D721Med (cell line): ENCODE results near the gene COL4A1.
"Not testable (repeated sequence)": the region's sequence is repeated elsewhere in the genome, so short reads cannot be mapped to it uniquely, and the experiment has no call there.

ENCODE experiments used
- DNase-seq: peaks from one replicate; pipeline ENCODE4 v3.0.0; 2011; ENCODE audit warnings: low spot score; ENCODE audit not compliant: insufficient read length
- FAIRE-seq: peaks from 2 replicates; lab custom pipeline; 2011; peaks lifted over from hg19 to GRCh38; lab: Jason Lieb, UNC
- CTCF ChIP-seq: IDR thresholded peaks from 2 replicates; pipeline ENCODE4 v1.5.1; 2012; ENCODE audit warnings: mild to moderate bottlenecking, control low read depth; ENCODE audit not compliant: insufficient read depth; ENCODE audit errors: missing control alignments

The COL4A1 gene

GRCh38 chr13:110323172-110323891, 16.4 kb upstream of the COL4A1 start:
- DNase-seq (no peak), FAIRE-seq (no peak)
- TF ChIP-seq CTCF: no peak

DNA sequence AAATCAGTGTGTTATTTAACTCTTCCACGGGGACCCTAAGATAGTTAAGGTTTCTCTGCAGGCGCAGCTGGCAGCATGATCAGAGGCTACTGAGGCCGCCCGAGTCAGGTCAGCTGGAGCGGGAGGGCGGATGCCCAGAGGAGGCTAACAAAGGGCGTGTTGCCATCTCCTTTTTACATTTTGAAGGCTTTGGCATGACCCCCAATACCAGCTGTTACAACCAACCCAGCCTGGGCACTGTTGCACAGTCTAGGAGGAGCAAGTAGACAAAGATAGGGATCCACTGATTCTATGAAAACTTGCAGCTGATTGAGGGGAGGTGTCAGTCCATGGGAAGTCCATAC, 15.8 kb upstream of the COL4A1 start:
- no peak for FAIRE-seq
- no peak for TF ChIP-seq CTCF
- no peak for DNase-seq

- FAIRE-seq (no peak), DNase-seq (no peak)
- TF ChIP-seq CTCF: no peak
Observed at GRCh38 chr13:110322126-110322827, 15.3 kb upstream of the COL4A1 start.

GRCh38 chr13:110321573-110321972, 14.6 kb upstream of the COL4A1 start:
- not testable (repeated sequence) for FAIRE-seq, DNase-seq

- FAIRE-seq (no peak), DNase-seq (no peak)
- no peak for TF ChIP-seq CTCF
Observed at GRCh38 chr13:110320645-110321044, 13.7 kb upstream of the COL4A1 start.

DNA sequence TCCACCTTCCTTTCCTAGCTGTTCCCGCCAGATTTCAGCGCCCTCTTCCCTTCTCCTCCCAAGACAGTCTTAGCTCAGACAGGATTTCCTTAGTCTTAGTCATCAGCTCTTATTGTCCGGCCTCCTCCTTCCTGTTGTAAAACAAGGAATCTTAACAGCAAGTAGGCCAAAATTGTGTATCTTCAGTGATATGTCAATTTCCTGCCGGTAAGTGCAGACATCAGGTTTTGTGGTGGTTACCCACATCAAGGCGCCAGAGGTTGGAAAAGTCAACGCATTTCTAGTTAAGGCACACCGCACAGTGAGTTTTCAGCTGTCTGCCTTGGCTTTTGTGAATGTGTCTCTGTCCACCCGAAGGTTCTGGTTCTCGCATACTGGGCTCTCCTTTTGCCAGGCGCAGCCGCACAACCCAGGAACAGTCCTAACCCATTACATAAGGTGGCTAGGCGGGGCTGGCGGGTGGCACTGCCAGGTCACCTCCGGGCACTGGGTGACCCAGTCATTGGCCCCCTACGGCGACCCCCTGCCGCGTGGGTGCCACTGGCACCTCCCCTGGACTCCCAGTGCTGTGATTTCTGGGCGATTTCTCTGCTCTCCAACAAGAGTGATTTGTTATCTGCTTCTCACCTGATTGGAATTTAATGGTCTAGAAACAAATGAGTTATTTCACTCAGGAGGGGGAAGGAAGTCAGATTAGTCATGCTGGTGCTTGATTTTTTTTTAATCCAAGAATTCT, 13.0 kb upstream of the COL4A1 start:
- DNase-seq: no peak
- FAIRE-seq: no peak
- TF ChIP-seq CTCF: no peak

DNA sequence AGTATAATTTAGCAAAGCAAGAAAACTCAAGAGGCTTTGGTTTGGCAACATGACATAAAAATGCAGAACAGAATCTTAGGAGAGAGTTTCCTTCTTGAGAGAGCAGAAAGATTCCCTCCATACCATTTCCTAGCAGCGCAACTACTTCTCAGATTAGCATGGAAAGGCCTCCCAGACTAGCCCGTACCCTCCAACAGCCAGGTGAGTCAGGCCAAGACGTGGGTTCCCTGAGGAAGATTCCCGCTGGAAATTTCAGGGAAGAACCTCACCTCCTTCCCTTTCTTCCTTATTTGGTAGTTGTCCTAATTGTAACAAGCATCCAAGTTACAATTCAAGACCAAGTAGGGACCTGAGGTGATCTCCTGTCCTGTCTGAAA, 12.4 kb upstream of the COL4A1 start:
- no peak for DNase-seq
- FAIRE-seq: no peak
- no peak for TF ChIP-seq CTCF
